ENCODE results near the gene IPPK. TPM values are rescaled to one million over a fixed set of nuclear protein-coding genes. Genes with fewer than 3 reads are reported as not detected.

Gene IPPK
- total RNA-seq, 1 donor: 10.4 TPM

- peak; percentile 93 for DNase-seq (ENCODE audit: low read depth)
- peak; percentile 7 for TF ChIP-seq CTCF (IDR thresholded peaks at IDR 0.05; ENCODE audit: insufficient read depth, low read depth, low read length)
- no peak overlapping the region for H3K4me3 ChIP-seq (ENCODE audit: low read depth, low read length)
Measured at GRCh38 chr9:92715488-92716231, 45.7 kb upstream of the IPPK start.

- no peak for TF ChIP-seq CTCF (IDR thresholded peaks at IDR 0.05; ENCODE audit: insufficient read depth, low read depth, low read length)
- no peak overlapping the region for H3K4me3 ChIP-seq (ENCODE audit: low read depth, low read length)
- peak; percentile 73 for DNase-seq (ENCODE audit: low read depth)
Measured at GRCh38 chr9:92714787-92715487, 45.0 kb upstream of the IPPK start.

GRCh38 chr9:92714016-92714415 lies 44.1 kb upstream of the IPPK start:
- no peak for TF ChIP-seq CTCF (IDR thresholded peaks at IDR 0.05; ENCODE audit: insufficient read depth, low read depth, low read length)
- H3K4me3 ChIP-seq (ENCODE audit: low read depth, low read length): no peak overlapping the region
- no peak for DNase-seq (ENCODE audit: low read depth)

GRCh38 chr9:92713528-92713927 lies 43.6 kb upstream of the IPPK start:
- H3K4me3 ChIP-seq (ENCODE audit: low read depth, low read length): no peak overlapping the region
- DNase-seq (ENCODE audit: low read depth): no peak
- TF ChIP-seq CTCF (IDR thresholded peaks at IDR 0.05; ENCODE audit: insufficient read depth, low read depth, low read length): no peak

- no peak overlapping the region for H3K4me3 ChIP-seq (ENCODE audit: low read depth, low read length)
- DNase-seq (ENCODE audit: low read depth): no peak
- no peak for TF ChIP-seq CTCF (IDR thresholded peaks at IDR 0.05; ENCODE audit: insufficient read depth, low read depth, low read length)
Measured at GRCh38 chr9:92712767-92713166, 42.8 kb upstream of the IPPK start.

GRCh38 chr9:92711844-92712243 lies 41.9 kb upstream of the IPPK start:
- H3K4me3 ChIP-seq (ENCODE audit: low read depth, low read length): no peak overlapping the region
- no peak for TF ChIP-seq CTCF (IDR thresholded peaks at IDR 0.05; ENCODE audit: insufficient read depth, low read depth, low read length)
- DNase-seq (ENCODE audit: low read depth): no peak
